ENCODE data around the gene ARX.
A peak's percentile ranks its signal among the peaks of the same experiment; 100 is the strongest.

The ARX gene

DNA sequence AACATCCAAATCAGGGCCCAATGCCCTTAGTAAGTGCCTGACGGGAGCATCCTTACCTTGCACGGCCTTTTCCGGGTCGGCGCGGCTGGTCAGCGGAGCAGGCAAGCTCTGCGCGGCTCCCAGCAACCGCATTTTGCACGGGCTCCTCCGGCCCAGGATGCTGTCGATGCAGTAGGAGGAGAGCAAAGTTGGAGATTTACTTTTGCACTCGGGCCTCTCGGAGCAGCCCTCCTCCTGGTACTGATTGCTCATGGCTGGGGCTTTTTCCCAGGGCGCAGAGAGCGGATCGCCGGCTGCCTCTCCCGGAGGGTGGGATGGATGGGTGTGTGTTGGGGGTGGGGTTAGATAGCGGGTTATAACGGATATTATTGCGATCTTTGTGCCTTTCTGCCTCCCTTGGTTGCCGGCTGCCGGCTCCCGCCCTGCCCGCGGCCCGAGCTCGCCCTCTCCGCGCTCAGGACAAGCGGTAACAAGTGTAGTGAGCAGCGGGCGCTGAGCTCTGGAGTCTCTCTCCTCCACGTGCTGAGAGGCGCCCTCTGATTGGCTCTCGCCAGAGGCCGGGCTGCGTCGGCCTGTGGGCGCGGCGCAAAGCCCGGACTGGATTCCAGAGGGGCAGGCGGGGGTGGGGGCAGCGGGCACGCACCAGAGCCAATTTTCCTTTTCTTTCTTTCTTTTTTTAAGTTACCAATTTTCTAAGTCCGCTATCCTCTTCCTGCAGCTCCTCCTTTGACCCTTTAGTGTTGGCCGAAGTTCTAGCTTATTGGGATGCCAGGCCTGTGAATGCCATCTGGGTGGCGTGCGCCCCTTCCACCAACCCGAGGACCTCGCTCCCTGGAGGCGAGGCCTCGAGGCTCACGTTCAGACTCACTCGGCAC lies at the start of gene ARX:
ARX (minus strand) TSS at position 480 of the 875 bp plus-strand sequence; CDS start at position 252, 228 bp downstream.
- FAIRE-seq (no peak), DNase-seq (ENCODE audit: insufficient read length, low spot score) (no peak)

DNA sequence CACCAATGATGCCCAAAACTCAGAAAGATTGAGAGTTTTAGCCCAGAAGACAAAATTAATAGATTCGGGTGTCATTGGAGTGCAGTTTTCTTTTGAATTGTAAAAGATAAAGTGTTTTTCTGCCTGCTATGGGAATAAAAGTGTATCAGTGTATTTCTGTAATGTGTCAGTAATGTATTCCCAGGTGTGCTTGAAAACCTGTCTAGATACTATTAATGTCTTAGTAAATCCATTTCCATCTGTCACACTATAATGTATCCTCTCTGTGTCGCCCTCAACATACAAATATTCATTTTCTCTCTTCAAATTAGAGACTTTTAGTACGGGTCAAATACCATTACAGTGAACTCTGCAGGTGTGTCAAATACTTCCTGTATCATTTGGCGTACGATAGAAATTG lies 43.5 kb upstream of the ARX start:
- DNase-seq (ENCODE audit: insufficient read length, low spot score): no peak
- no peak for FAIRE-seq

DNA sequence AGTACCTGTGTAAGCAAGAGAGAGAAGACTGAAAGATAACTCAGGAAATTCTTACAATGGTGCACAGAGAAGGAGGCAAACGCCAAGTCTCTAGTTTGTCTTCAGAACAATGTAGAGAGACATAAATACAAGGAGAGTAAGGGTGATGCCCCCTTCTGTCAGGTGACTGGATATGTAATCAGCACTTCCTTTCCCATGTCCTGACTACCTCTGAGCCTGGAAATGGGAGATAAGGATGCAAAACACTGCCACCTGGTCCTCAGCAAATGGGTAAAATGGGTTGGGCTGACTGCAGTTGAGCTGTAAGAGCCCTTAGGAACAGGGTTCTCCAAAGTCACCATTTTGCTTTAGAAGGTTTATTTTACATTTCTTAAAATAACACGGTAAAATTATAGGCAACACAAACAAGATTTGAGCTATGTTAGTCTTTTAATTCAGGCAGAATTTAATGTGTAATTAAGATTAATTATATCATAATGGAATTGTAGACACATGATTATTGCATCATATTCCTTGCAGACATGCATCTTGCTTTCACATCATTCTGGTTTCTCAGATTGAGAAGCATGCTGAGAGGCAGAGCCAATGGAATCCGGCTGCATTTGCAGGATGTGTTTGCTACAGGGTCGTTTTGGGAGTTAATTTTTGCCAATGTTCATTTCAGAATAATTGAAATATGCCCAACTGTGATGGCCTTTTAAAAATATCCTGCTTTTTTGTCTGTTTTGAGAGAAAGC lies 37.2 kb upstream of the ARX start:
- no peak for DNase-seq (ENCODE audit: insufficient read length, low spot score)

DNA sequence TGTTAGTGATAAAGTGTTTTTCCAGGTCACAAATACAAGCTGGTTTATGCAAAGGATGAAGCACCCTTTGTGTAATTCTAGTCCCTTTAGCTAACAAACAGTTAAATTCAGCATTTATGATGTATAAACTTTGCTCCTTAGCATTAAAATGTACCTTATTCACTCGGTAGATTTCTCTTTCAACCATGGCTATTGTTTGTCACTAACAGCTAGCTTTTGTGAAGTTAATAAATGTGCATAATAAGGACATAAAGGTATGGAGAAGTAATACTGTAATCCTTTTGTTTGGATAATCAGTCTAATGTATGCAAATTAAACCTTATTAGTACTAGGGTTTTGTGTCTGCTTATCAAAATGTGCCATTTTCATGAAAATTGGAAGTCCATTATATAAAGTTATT lies 34.2 kb upstream of the ARX start:
- no peak for DNase-seq (ENCODE audit: insufficient read length, low spot score)
- FAIRE-seq: peak; percentile 68

More for the DNA sequence above, 37.2 kb upstream of the ARX start:
- no peak for FAIRE-seq

DNA sequence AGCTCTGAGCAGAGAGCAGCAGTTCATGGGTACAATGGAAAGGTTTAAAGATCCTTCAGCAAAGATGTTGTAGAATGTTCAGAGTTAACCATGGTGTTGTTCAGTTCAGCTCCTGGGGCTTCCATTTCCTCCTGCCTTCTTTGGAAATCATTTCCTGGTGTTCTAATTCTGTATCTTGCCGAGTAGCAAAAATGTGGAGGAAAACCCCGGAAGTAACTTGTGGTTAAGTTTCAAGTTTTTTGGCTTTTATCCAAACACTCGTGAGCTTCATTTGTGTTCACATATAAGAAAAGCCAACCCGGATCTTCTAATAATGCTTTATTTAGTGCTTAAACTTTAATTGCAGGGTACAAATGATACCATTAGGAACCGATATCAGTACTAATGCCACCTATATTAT lies 33.6 kb upstream of the ARX start:
- DNase-seq (ENCODE audit: insufficient read length, low spot score) (no peak), FAIRE-seq (no peak)

DNA sequence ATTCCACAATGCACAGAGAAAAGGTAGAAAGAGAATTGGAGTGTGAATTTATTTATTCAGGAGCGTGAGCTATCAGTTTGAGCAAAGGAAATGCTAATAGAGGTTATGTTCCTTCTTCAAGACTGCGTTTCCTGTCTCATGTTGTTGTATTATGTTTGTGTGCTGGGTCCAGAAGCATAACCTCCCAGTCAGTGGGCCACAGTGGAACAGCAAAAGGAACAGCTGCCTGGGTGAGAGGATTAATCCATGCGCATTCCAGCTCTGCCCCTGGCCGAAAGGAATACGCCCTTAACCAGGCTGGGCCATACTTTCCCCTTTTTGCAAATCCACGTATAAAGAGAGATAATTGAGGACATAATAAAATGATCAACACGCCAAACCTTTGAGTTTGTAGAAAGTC lies 32.4 kb upstream of the ARX start:
- FAIRE-seq: no peak
- DNase-seq (ENCODE audit: insufficient read length, low spot score): no peak

DNA sequence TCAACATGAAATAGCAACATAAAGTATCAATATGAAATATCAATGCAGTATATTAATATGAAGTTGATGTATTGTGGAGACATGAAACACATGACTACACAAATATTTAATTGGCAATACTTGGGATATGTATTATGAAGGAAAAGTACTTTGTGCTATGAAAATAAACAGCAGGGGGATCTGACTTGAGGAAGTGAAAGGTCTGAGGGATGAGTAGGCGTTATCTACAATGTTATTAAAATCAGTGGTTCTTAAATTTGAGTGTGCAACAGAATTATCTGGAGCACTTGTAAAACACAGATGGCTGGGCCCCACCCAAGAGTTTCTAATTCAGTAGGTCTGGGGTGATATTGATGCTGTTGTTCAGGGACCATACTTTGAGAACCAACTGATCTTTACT lies 27.4 kb upstream of the ARX start:
- FAIRE-seq (no peak), DNase-seq (ENCODE audit: insufficient read length, low spot score) (no peak)

DNA sequence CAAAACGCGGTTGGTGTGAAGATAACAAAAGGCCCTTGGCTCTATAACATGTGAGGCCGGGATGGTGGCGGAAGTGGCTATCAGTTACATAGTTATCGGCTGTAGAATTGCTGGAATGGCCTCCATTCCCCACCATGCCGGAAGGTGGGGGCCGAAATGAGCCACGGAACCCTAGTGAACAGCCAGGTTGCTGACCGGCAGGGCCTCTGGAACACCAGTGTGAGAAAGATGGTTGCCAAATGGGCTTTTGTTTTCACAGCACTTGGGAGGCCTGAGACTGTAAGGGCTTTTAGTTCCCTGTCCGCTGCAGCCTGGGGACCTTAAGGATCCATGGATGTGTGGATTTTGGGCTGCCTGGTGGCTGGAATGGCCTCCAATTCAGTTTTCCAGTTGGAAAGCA lies 23.3 kb upstream of the ARX start:
- no peak for DNase-seq (ENCODE audit: insufficient read length, low spot score)
- no peak for FAIRE-seq

DNA sequence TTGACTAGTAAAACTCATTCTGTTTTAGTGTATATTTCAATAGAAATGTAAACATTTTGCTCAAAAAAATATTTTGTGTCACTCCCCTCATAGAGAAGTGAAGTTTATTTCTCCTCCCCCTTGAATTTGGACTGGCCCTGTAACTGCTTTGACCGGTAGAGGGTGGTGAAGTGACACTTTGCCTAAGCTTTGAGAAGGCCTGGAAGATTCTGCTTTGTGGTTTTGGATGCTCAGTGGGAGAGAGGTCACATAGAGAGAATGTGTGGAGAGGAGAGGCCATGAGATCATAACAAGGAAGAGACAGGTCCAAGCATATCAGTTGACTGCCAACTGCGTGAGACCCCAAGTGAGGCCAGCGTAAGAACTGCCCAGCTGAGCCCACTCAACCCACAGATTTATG lies 19.1 kb upstream of the ARX start:
- no peak for FAIRE-seq
- DNase-seq (ENCODE audit: insufficient read length, low spot score): no peak

DNA sequence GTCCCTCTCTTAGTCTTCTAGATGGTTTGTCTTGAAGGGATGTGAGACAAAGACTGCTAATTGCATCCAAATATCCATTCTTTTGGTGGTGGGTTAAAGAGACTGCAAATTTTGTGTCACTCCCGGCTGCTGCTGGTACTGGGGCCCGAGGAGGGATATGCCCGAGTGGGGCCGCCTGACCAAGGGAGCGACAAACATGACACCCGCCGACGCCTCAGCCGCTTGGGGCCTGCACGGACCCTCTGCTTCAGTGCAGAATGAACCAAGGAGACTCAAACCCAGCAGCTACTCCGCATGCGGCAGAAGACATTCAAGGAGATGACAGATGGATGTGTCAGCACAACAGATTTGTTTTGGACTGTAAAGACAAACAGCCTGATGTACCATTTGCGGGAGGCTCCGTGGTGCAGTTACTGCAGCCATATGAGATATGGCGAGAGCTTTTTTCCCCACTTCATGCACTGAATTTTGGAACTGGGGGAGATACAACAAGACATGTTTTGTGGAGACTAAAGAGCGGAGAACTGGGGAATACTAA lies 13.6 kb upstream of the ARX start:
- FAIRE-seq: peak; percentile 69

DNA sequence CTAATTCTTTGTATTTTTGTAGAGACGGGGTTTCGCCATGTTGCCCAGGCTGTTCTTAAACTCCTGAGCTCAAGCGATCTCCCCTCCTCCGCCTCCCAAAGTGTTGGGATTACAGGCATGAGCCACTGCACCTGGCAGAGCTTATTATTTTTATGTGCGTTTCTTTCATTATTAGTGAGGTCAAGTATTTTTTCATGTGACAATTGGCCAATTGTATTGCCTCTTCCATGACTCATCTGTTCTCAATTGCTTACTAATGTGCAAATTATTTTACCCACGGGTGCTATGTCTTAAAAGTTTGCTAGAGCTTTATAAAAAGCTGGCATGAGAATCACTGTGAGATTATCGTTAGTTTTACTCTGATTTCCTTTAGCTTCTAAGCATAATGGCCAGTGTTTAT lies 13.0 kb upstream of the ARX start:
- DNase-seq (ENCODE audit: insufficient read length, low spot score) (no peak), FAIRE-seq (no peak)

More for the DNA sequence above, 13.6 kb upstream of the ARX start:
- no peak for DNase-seq (ENCODE audit: insufficient read length, low spot score)

DNA sequence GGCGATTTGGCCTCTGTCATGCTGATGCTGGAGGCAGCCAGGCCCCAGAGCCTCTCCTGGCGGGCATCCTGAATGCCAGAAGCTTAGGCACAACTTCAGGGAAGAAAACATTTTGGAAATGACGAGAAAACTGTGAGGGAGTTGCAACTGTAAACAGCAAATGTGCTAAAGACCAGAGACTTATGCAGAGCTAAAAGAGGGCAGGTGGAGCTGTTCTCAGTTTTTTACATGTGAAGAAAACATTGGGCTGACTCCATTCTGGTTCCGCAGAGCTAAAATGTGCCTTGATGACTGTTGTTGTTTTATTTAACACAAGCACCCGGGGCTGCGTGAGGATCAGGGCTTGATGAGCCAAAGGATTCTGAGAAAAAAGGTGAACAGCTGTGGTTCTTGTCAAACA lies 10.8 kb upstream of the ARX start:
- DNase-seq (ENCODE audit: insufficient read length, low spot score): no peak
- FAIRE-seq: no peak

DNA sequence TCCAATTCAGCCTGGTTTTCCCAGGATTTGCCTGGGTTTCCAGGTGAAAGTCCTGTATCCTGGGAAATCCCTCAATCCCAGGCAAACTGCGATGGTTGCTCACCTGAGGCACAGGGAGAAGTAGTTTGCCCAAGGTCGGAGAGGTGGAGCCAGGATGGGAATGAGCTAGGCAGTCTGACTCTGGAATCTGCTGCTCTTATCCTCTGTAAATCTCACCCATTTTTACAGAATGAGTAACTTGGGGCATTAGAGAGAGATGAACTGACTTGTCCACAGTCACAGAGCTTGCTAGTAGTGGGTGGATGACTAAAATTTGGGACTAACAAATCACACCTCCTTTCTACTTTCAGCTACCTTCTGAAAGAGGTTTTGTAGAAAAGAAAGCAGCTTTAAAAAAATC lies 9.8 kb upstream of the ARX start:
- DNase-seq (ENCODE audit: insufficient read length, low spot score): no peak
- FAIRE-seq: no peak

DNA sequence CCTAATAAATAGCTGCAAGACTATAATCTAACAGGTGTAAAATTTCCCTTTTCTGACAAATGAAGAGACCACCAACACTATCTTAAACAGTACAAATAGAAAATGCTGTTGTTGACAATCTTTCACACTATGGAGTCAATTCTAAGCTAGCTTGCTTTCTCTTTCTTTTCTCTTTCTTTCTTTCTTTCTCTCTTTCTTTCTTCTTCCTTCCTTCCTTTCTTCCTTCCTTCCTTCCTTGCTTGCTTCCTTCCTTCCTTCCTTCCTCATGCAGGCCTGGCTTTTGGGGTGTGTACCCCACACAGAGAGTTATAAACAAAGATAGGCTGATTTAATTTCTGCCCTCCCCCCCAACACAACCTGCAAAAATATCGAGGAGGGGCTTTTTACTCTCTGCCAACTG lies 8.1 kb upstream of the ARX start:
- FAIRE-seq (no peak), DNase-seq (ENCODE audit: insufficient read length, low spot score) (no peak)

DNA sequence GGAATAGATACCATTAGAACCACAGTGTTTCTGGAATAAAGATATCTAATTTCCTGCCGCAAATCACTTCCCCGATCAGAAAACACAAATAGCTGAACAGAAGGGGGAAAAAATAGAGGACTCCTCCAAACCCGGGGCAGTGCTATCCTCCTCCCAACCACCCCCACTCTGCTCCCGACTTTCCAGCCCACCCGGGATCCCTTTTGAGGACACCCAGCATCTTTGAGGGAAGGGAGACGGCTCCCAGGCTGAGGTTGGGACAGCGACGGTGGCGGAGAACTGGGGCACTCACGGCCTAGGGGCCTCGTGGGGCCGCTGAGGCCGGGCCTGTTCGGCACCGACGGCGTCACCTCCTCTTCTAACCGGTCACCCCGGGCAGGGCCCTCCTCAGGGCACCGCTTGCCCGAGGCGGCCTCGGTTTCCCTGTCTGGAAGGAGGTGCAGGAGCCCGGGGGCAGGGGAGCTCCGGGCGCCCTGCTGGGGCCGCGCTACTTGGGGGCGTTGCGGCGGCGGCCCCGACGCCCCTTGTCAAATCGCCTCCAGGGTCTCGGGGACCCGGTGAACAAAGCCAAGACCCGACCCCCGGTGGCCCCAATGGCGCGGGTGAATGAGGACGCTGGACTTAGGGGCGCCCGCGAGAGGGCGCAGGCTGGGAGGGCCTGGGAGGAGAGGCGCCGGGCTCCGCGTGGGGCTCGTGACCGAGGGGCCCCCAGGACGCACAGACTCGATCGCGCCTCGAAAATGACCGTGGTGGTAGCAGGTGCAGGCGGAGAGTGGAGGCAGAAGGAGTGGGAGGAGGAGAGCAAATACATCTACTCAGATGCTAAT lies 6.9 kb upstream of the ARX start:
- DNase-seq (ENCODE audit: insufficient read length, low spot score) (no peak), FAIRE-seq (no peak)

DNA sequence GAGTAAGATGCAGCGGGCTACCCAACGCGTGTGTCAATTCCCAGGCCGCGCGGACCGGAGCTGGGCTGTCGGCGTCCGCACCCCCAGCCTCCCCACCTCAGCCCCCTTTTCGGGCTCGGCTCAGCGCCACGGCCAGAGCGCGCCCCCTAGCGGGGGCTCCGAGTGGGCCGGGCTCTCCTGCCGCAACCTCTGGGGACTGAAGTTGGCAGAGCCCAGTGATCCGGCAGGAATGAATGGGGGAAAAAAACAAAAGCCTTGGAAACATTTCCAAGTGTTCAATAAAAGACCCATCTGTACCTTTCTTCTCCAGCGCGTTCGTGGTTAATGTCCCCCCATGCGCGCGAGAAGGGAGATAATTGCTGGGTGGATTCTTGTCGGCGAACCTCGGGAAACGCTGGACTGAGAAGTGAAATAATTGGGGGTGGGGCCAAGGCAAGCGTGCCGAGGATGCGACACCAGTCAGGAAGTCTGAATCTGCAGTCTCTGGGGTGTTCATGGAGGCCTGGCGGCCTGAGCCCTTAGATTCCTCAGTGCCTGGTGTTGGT lies 5.2 kb upstream of the ARX start:
- FAIRE-seq (no peak), DNase-seq (ENCODE audit: insufficient read length, low spot score) (peak; percentile 44)

DNA sequence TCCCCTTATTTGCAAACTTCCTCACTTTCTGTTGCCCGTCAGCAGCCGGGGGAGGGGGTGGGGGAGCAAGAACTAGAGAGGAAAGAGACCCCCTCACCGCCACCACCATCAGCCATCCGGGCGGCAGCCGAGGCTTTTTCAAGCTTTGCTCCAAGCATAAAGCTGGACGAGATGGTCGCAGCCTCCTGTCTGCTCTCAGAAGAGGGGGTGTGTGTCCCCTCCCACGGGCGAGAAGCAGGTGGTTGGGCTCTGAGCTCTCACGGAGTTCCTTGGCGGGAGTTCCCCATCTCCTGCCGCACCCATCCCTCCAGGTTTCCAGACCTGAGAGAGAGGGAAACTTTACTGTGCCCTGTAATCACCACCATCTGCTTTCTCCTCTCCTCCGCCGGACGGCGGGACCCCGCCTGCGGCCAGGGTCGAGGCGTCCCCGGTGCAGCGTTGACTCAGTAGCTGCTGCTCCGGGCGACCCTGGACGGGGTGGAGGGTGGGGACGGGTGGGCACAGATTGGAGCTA lies 4.7 kb upstream of the ARX start:
- DNase-seq (ENCODE audit: insufficient read length, low spot score) (no peak), FAIRE-seq (no peak)

DNA sequence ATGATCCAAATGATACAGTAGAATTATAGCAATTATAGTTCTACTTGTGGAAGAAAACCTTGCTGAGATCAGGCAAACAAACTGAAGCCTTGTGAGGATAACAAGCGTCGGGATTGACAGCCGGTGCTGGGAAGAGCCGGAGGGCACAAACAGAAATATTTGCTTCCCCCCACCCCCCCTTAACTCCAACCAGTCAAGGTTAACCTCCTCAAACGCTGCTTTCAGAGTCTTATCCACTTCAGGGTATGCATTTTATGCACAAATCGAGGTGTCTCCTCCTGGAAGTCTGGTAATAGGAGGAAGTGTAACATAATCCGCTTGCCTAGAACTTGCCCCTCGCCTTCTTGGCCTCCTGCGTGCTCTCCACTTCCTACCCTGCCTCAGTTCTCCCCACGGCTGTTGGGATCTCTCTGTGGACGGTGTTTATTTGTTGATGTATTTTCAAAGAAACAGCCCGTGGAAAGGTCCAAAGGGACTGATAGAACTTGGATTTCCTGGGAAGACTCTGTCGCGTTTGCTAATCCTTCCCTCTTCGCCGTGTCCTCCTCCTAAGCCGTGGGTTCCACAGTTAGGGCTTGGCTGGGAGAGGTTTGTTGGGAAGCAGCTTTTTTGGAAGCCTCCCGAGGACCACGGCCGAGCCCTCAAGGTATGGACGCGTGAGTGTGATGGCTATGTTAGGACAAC lies 4.1 kb upstream of the ARX start:
- FAIRE-seq: no peak
- no peak for DNase-seq (ENCODE audit: insufficient read length, low spot score)

DNA sequence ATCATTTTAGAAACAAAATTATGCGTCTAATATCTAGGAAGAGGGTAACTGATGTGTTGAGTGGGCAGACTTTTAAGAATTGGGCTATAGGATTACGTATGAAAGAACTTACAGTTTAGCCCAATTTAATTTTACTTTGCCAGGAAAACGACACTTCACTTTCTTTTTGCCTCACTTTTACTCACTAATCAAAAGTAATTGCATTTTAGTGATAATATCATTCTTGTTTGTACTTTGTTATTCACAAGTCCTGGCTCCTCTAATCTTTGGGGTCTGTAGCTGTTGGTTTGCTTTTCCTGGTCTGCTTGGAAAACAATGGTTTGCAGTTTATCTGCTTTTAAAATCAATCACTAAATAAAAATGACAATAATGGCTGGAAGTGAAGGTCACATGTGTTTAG lies 2.9 kb upstream of the ARX start:
- DNase-seq (ENCODE audit: insufficient read length, low spot score): no peak
- FAIRE-seq: no peak

DNA sequence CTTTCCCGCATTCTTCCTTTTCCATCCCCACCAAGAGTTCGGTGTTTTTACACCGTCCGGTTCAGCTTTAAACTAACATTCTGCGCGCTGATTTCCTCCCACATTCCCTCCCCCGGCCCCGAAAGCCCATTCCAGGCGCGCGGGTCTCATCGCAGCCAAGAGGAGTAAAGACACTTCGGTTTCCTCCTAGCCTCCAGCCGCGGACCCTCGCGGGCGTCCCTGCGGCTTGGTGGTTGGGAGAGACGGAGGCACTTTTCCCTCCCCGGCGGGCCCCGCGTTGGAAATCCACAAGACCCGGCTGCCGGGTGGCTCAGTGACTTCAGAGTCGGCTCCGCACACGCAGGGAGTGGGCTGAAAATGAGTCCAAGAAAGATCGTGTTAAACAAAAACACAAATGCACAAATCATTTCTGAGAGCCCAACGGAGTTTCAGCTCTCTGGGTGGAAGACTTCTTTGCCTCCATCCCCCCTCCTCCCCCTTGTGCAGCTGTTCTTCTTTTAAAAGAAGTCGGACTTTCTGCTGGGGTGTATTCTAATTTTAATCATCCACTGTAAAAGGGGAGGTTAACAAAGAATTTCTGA lies 2.0 kb upstream of the ARX start:
- no peak for FAIRE-seq
- no peak for DNase-seq (ENCODE audit: insufficient read length, low spot score)

All from HTR-8/SVneo (cell line).